ENCODE measurements around the gene RAB40C.
"Not testable (repeated sequence)": the region's sequence is repeated elsewhere in the genome, so short reads cannot be mapped to it uniquely, and the experiment has no call there.

RAB40C gene

GRCh38 chr16:591231-591630, 1.4 kb downstream of the RAB40C start:
- DNase-seq, result no peak

- no peak for DNase-seq
Observed at GRCh38 chr16:591892-592517, 2.1 kb downstream of the RAB40C start.

- no peak for DNase-seq
Observed at GRCh38 chr16:592518-593306, 2.8 kb downstream of the RAB40C start.

- no peak for DNase-seq
Observed at GRCh38 chr16:593406-593805, 3.5 kb downstream of the RAB40C start.

GRCh38 chr16:593807-594206, 3.9 kb downstream of the RAB40C start:
- DNase-seq, result no peak

GRCh38 chr16:595094-595528, 5.2 kb downstream of the RAB40C start:
- DNase-seq, result no peak

GRCh38 chr16:595942-596735, 6.3 kb downstream of the RAB40C start:
- no peak for DNase-seq

GRCh38 chr16:596736-597060, 6.8 kb downstream of the RAB40C start:
- DNase-seq, result no peak

GRCh38 chr16:597655-598054, 7.8 kb downstream of the RAB40C start:
- not testable (repeated sequence) for DNase-seq

- DNase-seq, result no peak
Observed at GRCh38 chr16:598823-599739, 9.2 kb downstream of the RAB40C start.

GRCh38 chr16:600781-601180, 10.9 kb downstream of the RAB40C start:
- no peak for DNase-seq

GRCh38 chr16:603933-604332, 14.1 kb downstream of the RAB40C start:
- DNase-seq, result no peak

- no peak for DNase-seq
Observed at GRCh38 chr16:606656-607307, 16.9 kb downstream of the RAB40C start.

GRCh38 chr16:608019-608418, 18.2 kb downstream of the RAB40C start:
- DNase-seq, result no peak

- DNase-seq, result no peak
Observed at GRCh38 chr16:609316-609715, 19.4 kb downstream of the RAB40C start.

GRCh38 chr16:609984-610383, 20.1 kb downstream of the RAB40C start:
- no peak for DNase-seq

- DNase-seq, result peak; percentile 49 to 52
Observed at GRCh38 chr16:610513-611381, 20.9 kb downstream of the RAB40C start.

GRCh38 chr16:615122-615521, 25.3 kb downstream of the RAB40C start:
- DNase-seq, result no peak

GRCh38 chr16:616733-617586, 27.1 kb downstream of the RAB40C start:
- no peak for DNase-seq

- no peak for DNase-seq
Observed at GRCh38 chr16:617855-618254, 28.0 kb downstream of the RAB40C start.
